Fibroblast of lung (primary cell): ENCODE measurements around the gene EBI3.

Experiments
- EZH2 ChIP-seq: IDR thresholded peaks from 2 replicates; pipeline ENCODE4 v1.5.1; 2012; ENCODE audit warnings: low read length, control low read depth, mild to moderate bottlenecking; ENCODE audit errors: missing control alignments
- TF ChIP-seq, protein P1 (sequence below), 2 donors: IDR thresholded peaks in 1 of 2; conservative IDR thresholded peaks in 1 of 2; 1 replicate in 1 of 2; 2 replicates in 1 of 2; pipeline ENCODE4 v1.5.1; 2011 to 2012; ENCODE audit warnings: low read length in 2 of 2, control low read depth in 1 of 2, inconsistent platforms in 1 of 2, low read depth in 1 of 2, mild to moderate bottlenecking in 1 of 2

DNA sequence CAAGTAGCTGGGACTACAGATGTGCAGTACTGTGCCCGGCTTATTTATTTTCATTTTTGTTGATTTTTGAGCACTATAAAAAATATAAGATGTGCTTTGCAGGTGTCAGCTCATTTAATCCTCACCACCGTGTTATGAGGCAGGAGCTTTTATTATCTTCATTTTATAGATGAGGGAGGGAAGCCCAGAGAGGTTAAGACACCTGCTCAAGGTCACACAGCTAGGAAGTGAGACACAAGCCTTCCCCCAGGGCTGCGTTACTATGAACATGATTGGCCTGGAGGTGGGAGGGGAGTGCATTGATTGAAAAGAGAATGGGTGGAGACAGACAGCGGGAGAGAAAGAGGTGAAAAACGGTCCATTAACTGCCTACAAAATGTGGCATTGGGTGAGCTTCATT, 39.7 kb upstream of the EBI3 start:
- TF ChIP-seq, protein P1, sequence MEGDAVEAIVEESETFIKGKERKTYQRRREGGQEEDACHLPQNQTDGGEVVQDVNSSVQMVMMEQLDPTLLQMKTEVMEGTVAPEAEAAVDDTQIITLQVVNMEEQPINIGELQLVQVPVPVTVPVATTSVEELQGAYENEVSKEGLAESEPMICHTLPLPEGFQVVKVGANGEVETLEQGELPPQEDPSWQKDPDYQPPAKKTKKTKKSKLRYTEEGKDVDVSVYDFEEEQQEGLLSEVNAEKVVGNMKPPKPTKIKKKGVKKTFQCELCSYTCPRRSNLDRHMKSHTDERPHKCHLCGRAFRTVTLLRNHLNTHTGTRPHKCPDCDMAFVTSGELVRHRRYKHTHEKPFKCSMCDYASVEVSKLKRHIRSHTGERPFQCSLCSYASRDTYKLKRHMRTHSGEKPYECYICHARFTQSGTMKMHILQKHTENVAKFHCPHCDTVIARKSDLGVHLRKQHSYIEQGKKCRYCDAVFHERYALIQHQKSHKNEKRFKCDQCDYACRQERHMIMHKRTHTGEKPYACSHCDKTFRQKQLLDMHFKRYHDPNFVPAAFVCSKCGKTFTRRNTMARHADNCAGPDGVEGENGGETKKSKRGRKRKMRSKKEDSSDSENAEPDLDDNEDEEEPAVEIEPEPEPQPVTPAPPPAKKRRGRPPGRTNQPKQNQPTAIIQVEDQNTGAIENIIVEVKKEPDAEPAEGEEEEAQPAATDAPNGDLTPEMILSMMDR (conservative IDR thresholded peaks at IDR 0.05 in 1 of 2, IDR thresholded peaks at IDR 0.05 in 1 of 2; ENCODE audit: low read depth in 1 of 2, low read length in 2 of 2) = no peak
- TF ChIP-seq EZH2 = no peak
